SH-SY5Y (cell line): ENCODE data around the gene EDIL3.

ENCODE experiments used
- GATA2 ChIP-seq: IDR thresholded peaks from 2 replicates; pipeline ENCODE4 v1.6.1; 2011; ENCODE audit warnings: mild to moderate bottlenecking, low read depth, low read length
- GATA3 ChIP-seq: IDR thresholded peaks from 2 replicates; pipeline ENCODE4 v1.6.1; 2011; ENCODE audit warnings: low read depth, mild to moderate bottlenecking, low read length, moderate library complexity

The EDIL3 gene

DNA sequence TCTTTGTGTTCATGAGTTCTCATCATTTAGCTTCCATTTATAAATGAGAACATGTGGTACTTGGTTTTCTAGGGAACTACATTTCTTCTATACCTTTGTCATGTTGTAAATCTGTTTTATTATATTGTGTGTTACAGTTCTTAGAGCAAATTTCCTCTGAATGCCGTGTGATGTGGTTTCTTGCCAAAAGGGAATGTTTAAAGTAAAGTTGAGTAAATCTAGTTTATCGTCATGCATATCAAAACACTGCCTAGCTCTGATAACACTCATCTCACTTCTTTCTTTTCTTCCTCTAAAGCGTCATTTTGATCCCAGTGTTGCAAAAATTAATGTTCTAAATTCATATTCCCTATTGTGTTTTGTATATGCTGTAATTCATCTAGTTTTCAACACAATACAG is 368.6 kb downstream of the EDIL3 start:
- TF ChIP-seq GATA2 (no peak), GATA3 (no peak)

DNA sequence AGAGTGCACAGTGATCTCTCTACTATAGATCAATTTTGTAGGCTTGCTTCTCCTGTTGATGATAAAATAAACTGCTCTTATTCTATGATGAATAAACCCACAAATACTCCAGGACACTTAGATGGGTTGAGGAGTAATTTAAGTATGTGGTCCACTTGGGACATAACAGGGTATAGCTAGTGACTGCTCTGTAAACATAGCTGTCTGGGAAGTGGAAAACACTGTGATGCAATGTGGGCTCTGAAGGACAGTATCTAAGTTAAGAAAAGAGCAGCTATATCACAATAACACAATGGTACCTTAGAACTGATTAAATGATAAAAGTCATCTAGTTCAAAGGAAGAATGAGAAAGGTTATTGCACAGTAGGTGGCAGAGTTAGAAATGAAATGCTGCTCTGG is 369.7 kb downstream of the EDIL3 start:
- no peak for TF ChIP-seq GATA2
- no peak for TF ChIP-seq GATA3

DNA sequence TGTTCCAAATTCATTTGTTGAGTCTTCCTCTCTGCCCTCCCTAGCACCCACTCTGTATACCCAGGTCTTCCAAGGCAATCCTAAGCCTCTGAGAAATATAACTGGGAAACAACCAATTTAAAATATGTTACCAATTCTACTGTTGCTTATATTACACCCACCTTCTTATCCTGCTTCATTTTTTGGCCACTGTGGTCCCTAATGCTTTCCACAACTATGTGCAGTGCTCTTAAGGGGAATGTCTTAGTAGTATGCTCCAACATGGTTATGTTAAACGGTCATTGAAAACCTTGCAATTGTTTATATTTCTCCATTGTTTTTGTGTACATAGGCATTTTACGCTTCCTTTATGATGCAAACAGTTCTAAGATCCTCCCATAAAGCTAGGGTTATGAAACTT is 390.9 kb downstream of the EDIL3 start:
- TF ChIP-seq GATA3 (no peak), GATA2 (no peak)

DNA sequence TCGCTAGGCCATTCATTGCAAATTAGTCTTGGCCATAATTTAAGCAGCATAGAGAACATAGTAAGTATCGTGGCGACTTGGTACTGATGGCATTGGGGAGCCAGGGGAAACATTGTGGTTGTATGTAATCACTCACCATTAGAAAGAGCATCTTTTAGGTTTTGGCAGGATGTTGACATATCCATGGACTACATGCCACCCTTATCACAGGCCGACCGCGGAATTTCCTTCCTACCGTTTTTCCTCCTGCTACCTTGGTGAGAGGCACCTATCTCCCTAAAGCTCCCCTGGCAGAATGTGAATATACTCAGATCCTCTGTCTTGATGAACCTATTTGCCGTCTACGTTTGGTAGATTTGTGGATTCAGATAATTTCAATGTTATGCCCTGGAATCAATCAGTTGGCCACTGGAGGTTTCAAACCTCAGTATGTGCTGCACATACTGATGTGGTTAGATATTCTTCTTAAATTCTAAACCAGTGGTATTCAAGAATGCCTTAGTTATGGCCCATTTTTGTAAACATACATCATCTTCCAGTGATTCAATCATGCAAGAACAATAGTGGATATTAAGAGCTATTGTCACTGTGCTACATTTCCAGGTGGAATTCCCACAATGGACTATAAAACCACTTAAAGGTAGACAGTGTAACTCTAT is 393.0 kb downstream of the EDIL3 start:
- no peak for TF ChIP-seq GATA2
- TF ChIP-seq GATA3, result no peak

DNA sequence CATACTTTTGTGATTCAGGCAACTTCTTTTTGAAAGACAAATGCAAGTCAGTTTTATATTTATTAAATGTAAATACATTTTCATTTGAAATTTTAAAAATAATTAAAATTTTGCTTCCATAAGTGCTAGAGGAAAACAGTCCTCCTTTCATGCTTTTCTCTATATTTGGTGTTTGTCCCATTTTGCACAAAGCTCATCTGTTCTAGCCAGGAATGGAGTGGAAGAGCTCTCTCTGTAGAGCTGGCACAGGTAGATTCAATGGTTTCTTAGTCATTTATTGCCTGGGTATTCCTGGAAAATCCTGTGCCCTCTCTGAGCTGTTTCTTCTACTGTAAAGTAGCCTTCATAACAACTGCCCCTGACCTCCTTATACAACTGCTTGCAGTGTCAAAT is 396.4 kb downstream of the EDIL3 start:
- TF ChIP-seq GATA3, result no peak
- no peak for TF ChIP-seq GATA2

DNA sequence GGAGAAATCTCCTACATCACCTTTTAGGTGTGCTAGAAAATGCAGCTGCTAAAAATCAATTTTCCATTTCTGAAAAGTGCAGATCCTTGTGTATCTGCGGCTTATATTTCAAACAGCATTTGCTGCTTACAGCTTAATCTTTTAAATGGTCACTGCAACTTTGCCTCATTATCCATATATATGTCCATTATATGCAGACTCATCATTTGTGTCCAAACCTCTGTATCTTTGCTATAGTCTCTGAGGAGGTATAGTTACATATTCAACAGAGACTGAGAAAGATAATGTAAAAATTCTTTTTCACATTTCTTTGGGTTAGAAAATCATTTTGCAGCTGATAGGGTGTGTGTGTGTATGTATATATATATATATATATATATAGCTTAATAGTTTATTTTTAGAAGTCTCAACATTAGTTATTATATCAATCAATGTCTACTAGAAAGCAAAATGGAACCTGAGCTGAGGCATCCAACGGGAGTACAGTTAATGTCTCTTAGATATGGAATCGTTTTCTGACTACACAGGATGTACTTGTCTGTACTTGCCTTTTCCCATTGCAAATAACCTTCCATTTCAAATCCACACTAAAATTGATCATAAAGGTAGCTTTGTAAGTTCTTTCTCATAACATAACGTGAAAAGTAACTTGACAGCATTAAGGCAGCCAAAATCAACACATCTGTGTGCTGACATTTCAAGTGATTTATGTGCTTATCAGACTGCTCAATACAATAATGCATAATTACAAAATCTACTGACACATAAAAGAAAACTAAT is 397.0 kb downstream of the EDIL3 start:
- no peak for TF ChIP-seq GATA2
- no peak for TF ChIP-seq GATA3

DNA sequence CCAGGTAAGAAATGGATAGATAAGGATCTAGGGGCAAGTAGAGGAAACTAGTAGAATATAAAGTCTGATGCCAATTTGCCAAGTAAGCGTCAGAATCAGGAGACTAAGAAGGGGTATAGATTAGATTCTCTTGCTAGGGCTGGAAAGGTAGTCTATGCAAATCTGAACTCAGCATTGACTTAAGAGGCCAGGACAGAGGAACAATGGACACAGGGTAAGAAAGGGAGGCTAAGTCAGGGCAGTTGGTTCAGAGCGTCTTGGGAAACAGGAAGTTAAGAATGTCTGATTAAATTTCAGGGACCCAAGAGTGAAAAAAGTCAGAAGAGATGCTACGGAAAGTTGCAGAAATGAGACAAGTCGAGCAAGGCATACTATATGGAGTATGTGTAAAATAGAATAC is 400.8 kb downstream of the EDIL3 start:
- TF ChIP-seq GATA2 (no peak), GATA3 (no peak)

DNA sequence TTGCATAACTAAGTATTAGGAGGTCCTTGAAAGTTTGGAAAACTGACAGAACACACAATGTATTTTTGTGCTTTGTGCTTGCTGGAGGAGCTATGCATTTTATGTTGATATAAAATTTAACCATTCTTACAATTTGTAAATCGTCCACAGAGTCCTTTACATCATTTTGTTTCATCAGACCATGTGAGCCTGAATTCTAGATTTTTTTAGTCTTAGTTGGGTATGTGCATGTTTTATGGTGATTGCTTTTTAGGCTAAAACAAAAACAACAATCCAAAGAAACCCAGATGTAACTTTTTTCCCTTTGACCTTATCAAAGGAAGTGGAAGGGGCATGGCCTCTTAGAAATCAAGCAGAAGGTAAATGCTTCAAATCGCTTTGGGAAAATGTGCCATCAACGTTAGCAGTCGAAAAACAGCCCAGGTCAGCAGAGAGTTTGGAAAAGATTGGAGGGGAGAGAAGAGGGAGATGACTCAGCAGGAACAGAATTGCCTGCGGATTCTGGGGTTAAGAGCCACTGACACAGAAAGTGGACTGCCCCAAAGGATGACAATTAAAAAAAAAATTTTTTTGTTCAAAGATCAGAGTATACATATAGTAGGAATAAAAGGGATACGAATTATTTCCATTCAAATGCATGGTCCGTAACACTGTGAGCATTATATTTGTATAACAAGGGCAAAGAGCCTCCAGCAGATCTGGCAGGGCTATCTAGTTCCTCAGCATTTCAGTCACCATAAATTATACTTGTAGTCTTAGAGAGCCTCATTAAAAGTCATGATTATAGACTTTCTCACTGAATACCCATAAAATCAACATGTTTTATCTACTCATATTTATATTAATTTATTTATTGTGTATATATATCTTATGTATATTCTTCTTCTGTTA is 410.5 kb downstream of the EDIL3 start:
- TF ChIP-seq GATA2, result no peak
- TF ChIP-seq GATA3, result no peak

DNA sequence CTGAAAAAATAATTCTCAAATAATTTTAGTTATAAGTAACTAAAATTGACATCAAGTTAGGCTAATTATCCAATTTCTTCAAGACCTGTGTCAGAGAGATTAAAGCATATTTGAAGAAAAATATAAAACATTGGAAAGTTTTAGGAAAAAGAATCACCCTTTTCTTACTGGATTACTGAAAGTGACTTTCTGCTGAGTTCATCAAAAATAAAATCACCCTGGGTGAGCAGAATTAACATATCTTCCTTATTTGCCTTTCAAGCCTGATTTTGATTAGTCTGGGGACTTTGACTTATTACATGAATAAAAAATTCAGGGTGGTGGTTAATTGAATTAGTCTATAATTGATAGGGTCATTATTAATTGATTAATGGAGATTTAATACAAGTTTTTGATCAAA is 411.8 kb downstream of the EDIL3 start:
- TF ChIP-seq GATA3, result no peak
- no peak for TF ChIP-seq GATA2

DNA sequence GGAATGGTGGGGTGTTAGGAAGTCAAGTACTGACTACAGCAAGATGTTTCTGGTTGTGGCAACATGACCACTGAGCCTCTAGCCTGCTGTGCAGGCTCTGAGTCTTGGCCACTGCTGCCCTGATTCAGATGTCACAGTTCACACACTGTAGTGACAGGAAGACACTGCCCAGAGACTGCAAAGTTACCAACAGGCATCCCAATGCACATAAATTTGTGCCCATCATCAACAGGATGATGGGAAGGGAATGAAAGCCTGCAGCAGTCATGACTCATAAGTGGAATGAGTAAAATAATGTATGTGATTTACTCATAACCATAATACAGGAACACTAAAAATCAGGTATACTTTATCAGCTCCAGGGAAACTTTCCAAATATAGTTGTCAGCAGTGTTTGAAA is 412.4 kb downstream of the EDIL3 start:
- TF ChIP-seq GATA3 (no peak), GATA2 (no peak)

DNA sequence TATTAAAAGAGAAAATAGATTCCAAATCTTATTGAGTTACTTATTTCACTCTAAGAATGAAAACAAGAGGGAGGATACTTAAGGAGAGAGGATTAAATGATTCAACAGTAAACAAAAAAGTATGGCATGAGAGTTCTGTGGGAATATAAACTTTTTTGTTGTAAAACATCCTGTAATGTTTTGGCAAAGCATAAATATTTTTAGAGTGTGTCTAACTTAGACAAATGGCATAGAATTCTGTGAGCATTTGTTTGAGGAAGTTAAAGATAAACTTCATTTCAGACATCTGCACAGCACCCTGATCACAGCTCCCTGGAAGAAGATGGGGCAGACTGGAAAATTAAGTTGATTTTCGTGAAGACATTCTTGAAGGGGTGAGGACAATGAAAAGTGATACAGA is 417.3 kb downstream of the EDIL3 start:
- TF ChIP-seq GATA3, result no peak
- TF ChIP-seq GATA2, result no peak

DNA sequence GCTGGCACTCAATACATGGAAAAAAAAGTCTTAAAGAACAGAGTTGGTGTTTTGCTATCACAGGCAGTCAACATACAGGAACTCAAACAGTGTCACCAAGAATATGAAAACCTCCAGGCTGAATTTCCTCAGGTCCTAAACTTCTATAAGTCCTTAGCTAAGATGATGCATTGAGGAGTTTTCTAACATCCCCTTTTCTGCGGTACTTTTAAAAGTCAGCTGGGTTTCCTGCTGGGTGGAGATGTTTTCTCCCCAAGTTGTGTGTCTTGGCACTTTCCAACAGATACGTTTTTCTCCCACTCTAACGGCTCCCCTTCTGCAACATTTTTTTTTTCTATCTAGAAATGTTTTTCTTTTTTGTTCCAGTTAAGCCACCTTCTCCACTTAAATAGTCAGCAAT is 419.2 kb downstream of the EDIL3 start:
- TF ChIP-seq GATA2 (no peak), GATA3 (no peak)

DNA sequence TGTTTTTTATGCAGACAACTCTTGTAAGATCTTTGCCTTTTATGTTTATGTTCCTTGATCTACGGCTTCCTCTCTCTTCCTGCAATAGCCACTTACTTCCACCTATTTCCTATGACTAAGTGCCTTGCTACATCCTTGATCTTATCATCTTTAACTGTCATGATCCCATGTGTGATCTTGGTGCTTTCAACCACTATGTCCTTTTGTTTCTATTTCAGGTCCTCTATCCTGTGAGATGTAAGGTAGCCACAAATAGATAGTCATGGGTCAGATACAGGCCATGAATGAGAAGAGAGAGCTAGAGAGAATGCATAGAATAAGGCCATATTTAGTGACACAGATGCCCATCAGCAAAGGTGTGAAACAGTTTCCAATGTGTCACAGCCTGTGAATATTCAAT is 420.4 kb downstream of the EDIL3 start:
- TF ChIP-seq GATA2, result no peak
- no peak for TF ChIP-seq GATA3

DNA sequence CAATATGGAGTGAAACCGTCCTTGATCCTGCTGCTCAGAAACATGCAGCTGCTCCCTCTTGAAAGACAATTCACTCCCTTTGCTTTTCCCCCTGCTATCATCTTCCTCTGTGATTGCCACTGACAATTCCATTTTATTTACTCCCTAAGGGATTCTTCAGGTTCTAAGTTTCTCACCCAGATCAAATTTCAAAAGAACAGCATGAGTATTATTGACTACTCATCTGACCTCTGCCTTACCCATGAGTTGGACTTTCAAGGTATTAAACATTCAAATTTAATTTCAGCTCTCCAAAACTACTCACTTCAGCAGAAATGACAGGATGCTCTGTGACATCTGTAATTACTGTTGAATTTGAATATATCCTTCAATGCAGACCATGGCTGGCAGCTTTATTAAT is 427.5 kb downstream of the EDIL3 start:
- TF ChIP-seq GATA3, result no peak

DNA sequence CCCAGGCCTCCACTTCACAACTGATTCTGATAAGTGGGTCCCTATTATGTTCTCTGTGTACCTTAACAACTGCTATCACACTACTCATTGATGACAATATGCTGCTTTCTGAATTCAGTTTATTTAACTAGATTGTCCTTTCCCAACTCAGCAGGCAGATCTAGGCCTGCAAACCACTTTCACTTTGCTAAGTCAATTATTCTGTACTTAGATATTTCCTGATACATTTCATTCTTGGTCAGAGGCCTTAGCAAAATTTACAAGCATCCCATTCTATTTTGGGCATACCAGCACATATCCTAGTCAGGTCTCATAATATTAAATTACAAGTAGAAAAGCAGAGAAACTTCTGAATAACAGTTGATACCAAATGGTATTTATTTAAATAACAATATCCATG is 428.3 kb downstream of the EDIL3 start:
- TF ChIP-seq GATA3, result no peak
- TF ChIP-seq GATA2, result no peak

DNA sequence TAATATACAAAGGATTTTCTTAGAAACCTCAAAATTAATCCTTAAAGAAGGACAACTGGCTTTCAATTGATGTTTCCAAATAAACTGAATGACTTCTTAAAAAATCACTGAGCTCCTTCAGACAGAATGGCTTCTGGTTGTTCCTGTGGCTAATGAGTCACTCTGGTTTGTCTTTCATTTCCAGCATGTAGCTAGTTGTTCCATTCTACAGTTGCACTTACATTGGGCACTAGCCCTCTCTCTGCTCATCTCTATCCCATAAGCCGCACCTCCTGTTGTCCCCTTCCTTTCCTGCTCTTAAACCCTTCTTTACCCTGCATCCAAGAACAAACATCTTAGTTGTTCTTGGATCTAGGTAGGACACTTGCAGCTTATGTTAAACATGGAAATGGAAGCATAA is 428.8 kb downstream of the EDIL3 start:
- TF ChIP-seq GATA2, result no peak
- TF ChIP-seq GATA3, result no peak
